ENCODE results near the gene RPP25L. TPM values are rescaled to one million over a fixed set of nuclear protein-coding genes. Genes with fewer than 3 reads are reported as not detected.

The RPP25L gene
- total and polyA plus RNA-seq, 12 donors, result 10.5 to 42.9 (median 27.6) TPM

DNA sequence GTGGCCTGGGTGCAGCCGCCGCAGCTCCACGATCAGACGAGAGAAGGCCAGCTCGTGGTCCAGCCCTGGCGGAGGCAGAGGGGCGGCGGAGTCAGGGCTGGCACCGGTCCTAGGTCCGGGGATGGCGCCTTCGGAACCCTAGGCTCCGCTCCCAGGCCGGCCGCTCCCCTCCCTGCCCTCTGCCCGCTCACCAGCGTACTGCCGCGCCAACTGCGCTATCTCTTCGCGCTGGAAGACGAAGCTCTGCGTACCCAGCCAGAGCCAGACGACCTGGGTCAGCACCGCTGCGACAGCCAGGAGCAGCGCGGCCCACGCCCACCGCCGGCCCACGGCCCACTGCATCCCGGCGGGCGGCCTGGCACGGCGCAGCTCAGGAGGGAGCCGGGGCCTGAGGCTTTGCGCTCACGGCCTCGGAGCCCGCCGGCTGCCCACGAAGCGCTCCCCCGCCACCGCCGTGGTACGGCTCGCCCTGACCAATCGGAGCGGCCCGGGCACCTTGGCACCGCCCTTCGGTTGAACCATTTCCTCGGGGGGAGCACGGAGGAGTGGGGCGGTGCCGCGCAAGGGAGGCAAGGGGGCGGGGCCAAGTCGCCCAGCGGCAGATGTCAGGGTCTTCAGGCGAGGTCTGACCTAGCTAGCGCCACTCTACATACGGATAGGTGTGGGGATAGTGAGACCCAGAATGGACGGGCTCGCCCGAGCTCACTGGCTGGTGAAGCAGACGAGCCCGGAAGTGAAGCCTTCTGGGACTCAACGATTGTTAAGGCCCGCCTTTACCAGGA lies 25.6 kb upstream of the RPP25L start, which contains the start of gene SIGMAR1:
SIGMAR1 (minus strand) TSS at position 432 of the 782 bp plus-strand sequence; CDS start at position 342, 90 bp downstream.
- no peaks in the 10 kb centered on the region for H3K27me3 ChIP-seq
- WGBS, 4 donors, result 0 to 1% (median 0%) methylated on average over 12 to 74 of the region's 74 CpGs; no CpG with 5 or more reads in 1 of the 4 donors
- DNase-seq, result peak; percentile 93 to 96 (median 94)
- intact Hi-C loops (cut with DNase I), result no loop called here
- peak within 1 kb of the TSS in 3 of 4 donors; percentile 60 to 92 (median 88) for H3K4me3 ChIP-seq
- TF ChIP-seq, protein P1, sequence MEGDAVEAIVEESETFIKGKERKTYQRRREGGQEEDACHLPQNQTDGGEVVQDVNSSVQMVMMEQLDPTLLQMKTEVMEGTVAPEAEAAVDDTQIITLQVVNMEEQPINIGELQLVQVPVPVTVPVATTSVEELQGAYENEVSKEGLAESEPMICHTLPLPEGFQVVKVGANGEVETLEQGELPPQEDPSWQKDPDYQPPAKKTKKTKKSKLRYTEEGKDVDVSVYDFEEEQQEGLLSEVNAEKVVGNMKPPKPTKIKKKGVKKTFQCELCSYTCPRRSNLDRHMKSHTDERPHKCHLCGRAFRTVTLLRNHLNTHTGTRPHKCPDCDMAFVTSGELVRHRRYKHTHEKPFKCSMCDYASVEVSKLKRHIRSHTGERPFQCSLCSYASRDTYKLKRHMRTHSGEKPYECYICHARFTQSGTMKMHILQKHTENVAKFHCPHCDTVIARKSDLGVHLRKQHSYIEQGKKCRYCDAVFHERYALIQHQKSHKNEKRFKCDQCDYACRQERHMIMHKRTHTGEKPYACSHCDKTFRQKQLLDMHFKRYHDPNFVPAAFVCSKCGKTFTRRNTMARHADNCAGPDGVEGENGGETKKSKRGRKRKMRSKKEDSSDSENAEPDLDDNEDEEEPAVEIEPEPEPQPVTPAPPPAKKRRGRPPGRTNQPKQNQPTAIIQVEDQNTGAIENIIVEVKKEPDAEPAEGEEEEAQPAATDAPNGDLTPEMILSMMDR (IDR thresholded peaks at IDR 0.05), result peak in 2 of 6 experiments; percentile 3 to 15
- peak; percentile 64 to 86 for TF ChIP-seq POLR2A (IDR thresholded peaks at IDR 0.05)
- H3K9me3 ChIP-seq (replicated peaks in 1 of 3), result no peaks in the 10 kb centered on the region
- H3K36me3 ChIP-seq (replicated peaks in 1 of 2), result peaks cover 0 to 6% of the 10 kb centered on the region in 2 donors
- H3K4me1 ChIP-seq (replicated peaks in 1 of 2), result peaks cover 19 to 26% of the 10 kb centered on the region in 2 donors
- H3K27ac ChIP-seq, result peak within 1 kb of the TSS; percentile 52 to 89 (median 71)

DNA sequence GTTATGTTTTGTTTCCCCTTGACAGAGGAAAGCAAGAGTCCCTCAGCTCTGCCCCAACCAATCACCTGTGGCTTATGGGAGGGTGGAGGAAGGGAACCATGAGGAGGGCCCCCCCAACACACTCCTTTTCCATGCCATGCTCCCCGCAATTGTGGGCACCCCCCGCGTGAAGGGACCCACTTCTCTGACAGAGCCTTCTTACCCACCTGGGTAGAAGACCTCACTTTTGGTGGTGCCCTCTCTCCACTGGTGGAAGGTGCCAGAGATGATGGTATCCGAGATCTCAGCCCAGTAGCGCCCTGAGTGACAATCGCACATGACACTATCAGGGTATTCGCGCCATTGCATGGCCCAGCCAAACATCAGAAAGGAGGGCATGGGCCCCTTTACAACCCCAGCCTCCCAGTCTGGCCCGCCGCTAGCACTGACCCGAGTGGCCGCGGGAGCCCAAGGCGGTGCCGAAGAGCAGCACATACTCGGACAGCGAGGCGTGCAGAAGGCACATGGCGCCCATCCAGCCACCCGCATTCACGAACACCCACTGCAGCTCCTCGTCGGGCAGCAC lies 25.0 kb upstream of the RPP25L start:
- H3K4me1 ChIP-seq (replicated peaks in 1 of 2), result peaks cover 19 to 26% of the 10 kb centered on the region in 2 donors
- H3K9me3 ChIP-seq (replicated peaks in 1 of 3), result no peaks in the 10 kb centered on the region
- WGBS, 4 donors, result 8 to 16% (median 12%) methylated on average over 6 to 23 of the region's 23 CpGs
- H3K27ac ChIP-seq, result peak overlapping the region in 3 of 5 donors; percentile 71 to 89 (median 83)
- peaks cover 0 to 6% of the 10 kb centered on the region in 2 donors for H3K36me3 ChIP-seq (replicated peaks in 1 of 2)
- no peaks in the 10 kb centered on the region for H3K27me3 ChIP-seq
- peak in 3 of 7 donors; percentile 63 to 72 (median 65) for DNase-seq
- TF ChIP-seq POLR2A (IDR thresholded peaks at IDR 0.05), result no peak
- TF ChIP-seq, protein P1 (IDR thresholded peaks at IDR 0.05), result no peak
- peak overlapping the region in 3 of 4 donors; percentile 60 to 92 (median 88) for H3K4me3 ChIP-seq
- intact Hi-C loops (cut with DNase I), result no loop called here

DNA sequence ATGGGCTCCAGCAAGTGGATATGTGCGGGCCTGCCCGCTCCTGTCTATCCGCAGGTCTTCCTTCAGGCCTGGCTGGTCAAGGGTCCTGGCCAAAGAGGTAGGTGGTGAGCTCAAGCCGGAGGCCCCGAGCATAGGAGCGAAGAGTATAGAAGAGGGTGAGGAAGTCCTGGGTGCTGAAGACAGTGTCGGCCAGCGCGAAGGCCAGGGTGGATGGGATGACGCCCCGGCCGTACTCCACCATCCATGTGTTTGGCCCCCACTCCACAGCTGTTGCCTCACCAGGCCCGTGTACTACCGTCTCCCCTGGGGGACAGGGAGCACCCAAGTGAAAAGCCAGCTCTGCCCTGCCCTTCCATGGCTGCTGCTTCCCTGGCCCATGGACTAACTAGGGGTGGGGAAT lies 23.7 kb upstream of the RPP25L start:
- intact Hi-C loops (cut with DNase I), result no loop called here
- WGBS, 4 donors, result 91 to 97% (median 93%) methylated on average over 10 to 14 of the region's 14 CpGs
- no peaks in the 10 kb centered on the region for H3K9me3 ChIP-seq (replicated peaks in 1 of 3)
- TF ChIP-seq POLR2A (IDR thresholded peaks at IDR 0.05), result no peak
- TF ChIP-seq, protein P1 (IDR thresholded peaks at IDR 0.05), result no peak
- no peak overlapping the region for H3K27ac ChIP-seq
- H3K4me3 ChIP-seq, result no peak overlapping the region
- DNase-seq, result no peak
- no peaks in the 10 kb centered on the region for H3K27me3 ChIP-seq
- peaks cover 0 to 6% of the 10 kb centered on the region in 2 donors for H3K36me3 ChIP-seq (replicated peaks in 1 of 2)
- H3K4me1 ChIP-seq (replicated peaks in 1 of 2), result peaks cover 19 to 26% of the 10 kb centered on the region in 2 donors

DNA sequence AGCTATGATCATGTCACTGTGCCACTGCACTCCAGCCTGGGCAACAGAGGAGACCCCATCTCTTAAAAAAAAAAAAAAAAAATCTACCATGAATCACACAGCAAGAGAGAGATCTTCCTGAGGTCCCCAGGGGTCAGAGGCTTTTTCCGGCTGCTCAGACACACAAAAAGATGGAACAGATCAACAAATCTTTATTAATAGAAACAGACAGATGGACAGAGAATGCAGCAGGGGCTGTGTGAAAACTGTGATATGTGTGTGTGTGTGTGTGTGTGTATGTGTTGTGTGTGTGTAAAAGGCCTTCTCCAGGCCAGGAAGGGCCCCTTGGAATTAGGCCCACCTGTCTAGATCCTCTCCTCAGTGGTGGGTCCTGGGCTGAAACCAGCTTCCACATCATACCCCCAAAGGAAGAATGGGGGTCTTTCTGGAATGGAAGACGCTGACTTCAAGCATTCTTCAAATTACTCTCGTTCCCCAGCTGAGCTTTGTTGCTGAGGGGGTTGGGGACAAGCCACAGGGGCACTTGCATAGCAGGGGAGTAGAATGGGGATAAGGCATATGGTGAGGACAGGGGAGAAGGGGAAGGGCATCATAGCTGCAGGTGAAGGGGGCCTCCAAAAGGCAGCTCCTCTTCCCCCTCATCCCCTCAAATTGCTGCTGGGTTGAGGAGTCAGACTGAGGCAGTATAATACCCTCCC lies 22.8 kb upstream of the RPP25L start:
- intact Hi-C loops (cut with DNase I), result no loop called here
- Histone ChIP-seq H3K27me3 (no peaks in the 10 kb centered on the region), H3K36me3 (replicated peaks in 1 of 2) (peaks cover 0 to 6% of the 10 kb centered on the region in 2 donors), H3K9me3 (replicated peaks in 1 of 3) (no peaks in the 10 kb centered on the region), H3K27ac (no peak overlapping the region), H3K4me1 (replicated peaks in 1 of 2) (peaks cover 19 to 26% of the 10 kb centered on the region in 2 donors), H3K4me3 (no peak overlapping the region)
- DNase-seq, result no peak
- 72 to 83% (median 78%) methylated on average over 3 of the region's 3 CpGs for WGBS, 4 donors
- TF ChIP-seq, protein P1 (IDR thresholded peaks at IDR 0.05), result no peak
- no peak for TF ChIP-seq POLR2A (IDR thresholded peaks at IDR 0.05)
